ENCODE results near the gene GEMIN2. TPM values are rescaled to one million over a fixed set of nuclear protein-coding genes. Genes with fewer than 3 reads are reported as not detected.
A peak's percentile ranks its signal among the peaks of the same experiment; 100 is the strongest.
"Not testable (repeated sequence)": the region's sequence is repeated elsewhere in the genome, so short reads cannot be mapped to it uniquely, and the experiment has no call there.

The GEMIN2 gene, protein sequence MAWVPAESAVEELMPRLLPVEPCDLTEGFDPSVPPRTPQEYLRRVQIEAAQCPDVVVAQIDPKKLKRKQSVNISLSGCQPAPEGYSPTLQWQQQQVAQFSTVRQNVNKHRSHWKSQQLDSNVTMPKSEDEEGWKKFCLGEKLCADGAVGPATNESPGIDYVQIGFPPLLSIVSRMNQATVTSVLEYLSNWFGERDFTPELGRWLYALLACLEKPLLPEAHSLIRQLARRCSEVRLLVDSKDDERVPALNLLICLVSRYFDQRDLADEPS
- total RNA-seq (2014; rRNA removed; shearing (Covaris generic)) = 68.2 and 92.5 TPM in 2 replicates

GRCh38 chr14:39114073-39114838 lies at the start of gene GEMIN2:
Gene GEMIN2, plus strand, starts transcription at chr14:39114323. Its CDS starts 16 bp downstream, at chr14:39114339.
- DNase-seq (ENCODE audit: low read depth) = peak; percentile 98

- DNase-seq (ENCODE audit: low read depth) = not testable (repeated sequence)
These were observed 44.8 kb upstream of the GEMIN2 start for GRCh38 chr14:39069169-39069805.

DNA sequence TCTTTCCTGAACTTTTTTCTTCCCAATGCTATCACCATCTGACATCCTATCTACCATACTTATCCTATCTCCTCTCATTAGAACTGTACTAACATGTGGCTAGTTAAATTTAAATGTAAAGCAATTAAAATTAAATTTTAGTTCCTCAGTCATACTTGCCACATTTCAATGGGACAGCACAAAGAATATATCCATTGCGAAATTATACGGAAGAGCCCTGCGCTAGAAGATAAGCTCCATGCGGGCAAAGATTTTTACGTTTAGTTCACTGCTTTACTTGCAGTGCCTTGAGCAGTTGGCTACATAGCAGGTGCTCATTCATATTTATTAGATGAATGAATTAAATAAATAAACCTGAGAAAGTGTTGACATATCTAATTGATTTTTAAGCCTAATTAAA lies 44.2 kb upstream of the GEMIN2 start:
- no peak for DNase-seq (ENCODE audit: low read depth)

DNA sequence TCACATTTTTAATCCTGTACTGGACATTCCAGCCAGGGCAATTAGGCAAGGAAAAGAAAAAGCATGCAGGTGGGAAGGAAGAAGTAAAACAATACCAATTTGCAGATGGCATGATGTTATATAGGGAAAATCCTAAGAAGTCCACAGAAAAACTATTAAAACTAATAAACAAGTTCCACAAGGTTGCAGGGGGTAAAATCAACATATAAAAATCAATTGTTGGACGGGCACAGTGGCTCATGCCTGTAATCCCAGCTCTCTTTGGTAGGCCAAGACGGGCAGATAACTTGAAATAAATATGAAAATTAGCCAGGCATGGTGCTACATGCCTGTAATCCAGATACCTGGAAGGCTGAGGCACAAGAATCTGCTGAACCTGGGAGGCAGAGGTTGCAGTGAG lies 43.0 kb upstream of the GEMIN2 start:
- DNase-seq (ENCODE audit: low read depth) = no peak

DNA sequence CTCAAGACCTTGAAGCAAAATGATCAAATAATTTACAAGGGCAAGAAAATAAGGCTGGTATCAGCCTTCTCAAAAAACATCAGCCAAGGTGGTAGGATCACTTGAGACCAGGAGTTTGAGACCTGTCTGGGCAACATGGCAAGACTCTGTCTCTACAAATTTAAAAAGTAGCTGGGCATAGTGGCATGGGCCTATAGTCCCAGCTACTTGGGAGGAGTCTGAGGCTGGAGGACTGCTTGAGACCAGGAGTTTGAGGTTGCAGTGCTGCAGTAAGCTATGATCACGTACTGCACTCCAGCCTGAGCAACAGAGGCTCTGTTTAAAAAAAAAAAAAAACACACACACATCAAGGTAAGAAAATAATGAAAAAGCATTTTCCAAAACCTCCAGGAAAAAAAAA lies 33.2 kb upstream of the GEMIN2 start:
- no peak for DNase-seq (ENCODE audit: low read depth)

GRCh38 chr14:39083127-39083526 lies 31.0 kb upstream of the GEMIN2 start:
- DNase-seq (ENCODE audit: low read depth) = no peak

DNA sequence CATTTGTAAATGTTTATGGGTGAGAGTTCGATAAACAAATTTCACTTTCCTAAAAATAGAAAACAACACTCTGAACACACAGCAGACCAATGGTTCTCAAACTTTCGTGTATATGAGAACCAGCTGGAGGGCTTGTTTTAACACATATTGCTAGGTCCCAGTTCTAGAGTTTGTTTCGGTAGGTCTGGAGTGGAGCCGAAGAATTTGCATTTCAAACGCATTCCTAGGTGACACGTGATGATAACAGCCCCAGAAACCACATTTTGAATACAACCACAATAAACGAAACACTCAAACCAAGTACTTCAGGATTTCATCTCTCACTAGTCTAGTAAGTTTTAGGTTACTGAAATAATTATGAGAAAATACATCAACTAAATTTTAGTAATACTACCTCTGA lies 28.2 kb upstream of the GEMIN2 start:
- DNase-seq (ENCODE audit: low read depth) = no peak

DNA sequence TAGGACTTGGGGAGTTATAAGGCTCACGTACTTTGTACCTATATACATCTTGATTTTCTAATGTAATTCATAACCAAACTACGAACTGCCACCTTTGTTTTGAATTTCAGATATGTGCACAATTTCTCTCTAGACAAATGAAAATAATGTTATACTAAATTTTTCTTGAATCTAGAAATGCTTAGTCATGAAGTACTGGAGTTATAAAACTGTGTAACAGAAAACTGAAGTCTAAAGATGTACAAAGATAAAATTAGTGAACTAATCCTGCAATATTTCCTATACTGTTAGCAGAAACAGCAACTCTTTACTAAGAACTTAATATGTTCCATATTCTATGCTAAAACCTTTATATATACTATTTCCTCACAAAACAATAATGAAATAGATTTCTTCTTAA lies 26.6 kb upstream of the GEMIN2 start:
- no peak for DNase-seq (ENCODE audit: low read depth)

DNA sequence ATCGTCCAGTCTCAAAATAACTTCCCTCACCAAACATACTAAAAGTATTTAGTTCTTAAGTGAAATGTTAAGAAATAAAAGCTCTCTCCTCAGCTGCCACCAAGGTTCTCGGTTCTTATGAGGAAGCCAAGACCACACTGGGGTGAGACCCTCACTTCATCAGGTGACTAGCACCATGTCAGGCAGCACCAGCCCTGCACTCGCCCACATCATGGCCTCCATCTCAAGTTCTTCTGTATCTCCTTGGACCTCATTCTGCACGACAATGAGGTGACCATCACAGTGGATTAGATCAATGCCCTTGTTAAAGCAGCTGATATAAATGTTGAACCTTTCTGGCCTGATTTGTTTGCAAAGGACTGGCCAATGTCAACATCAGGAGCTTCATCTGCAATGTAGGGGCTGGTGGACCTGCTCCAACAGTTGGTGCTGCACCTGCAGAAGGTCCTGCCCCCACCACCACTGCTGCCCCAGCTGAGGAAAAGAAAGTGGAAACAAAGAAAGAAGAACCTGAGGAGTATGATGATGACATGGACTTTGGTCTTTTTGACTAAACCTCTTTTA lies 23.5 kb upstream of the GEMIN2 start:
- no peak for DNase-seq (ENCODE audit: low read depth)

GRCh38 chr14:39091716-39092115 lies 22.4 kb upstream of the GEMIN2 start:
- no peak for DNase-seq (ENCODE audit: low read depth)

DNA sequence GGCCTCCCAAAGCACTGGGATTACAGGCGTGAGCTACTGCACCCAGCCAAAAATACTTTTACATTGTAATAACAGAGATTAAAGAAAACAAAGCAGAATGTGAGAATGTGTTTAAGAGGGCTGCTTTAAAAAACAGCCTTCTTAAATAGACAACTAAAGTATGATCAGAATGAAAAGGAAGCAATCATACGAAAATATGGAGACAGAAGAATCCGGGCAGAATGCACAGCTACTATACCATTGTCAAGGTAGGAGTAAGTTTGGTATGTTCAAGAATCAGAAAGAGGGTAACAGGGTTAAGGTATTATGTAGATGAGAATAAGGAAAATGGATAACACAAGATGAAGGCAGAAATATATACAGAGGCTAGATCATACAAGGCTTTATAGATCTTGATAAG lies 19.6 kb upstream of the GEMIN2 start:
- no peak for DNase-seq (ENCODE audit: low read depth)

DNA sequence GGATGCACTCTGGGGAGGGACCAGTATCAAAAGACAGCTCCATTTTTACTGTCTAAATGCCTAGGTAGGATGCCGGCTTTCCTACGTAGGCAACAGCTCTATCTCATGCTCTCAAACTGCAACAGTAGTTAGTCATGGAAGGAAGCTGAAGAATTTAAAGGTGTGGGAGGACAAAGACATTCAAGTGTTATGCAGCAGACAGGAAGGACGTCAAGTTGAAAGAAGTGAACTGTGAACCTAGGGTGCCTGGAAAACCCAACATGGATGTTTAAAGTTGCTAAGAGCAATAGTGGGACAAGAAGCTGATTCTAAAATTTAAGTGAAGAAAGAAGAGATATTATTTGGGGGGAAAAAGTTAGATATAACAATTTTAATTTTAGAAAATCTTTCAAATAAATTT lies 17.0 kb upstream of the GEMIN2 start:
- DNase-seq (ENCODE audit: low read depth) = no peak

- not testable (repeated sequence) for DNase-seq (ENCODE audit: low read depth)
These were observed 14.9 kb upstream of the GEMIN2 start for GRCh38 chr14:39099215-39099614.

DNA sequence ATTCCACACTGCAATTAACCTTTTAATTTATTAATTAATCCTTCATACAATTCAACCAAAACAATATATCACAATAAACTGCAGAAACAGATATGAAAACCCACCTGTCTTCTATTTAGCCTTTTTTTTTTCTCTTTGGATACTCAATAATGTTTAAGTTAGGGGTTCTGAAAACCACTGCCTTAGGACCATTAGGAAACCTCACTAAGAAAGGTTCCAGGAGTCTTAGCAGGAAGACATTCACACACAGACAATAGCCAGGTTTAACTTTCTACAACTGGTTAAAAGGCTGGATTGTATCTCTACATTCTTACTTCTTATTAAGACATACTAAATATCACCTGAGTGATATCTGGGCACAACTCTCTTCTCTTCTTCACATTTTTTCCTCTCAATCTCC lies 14.4 kb upstream of the GEMIN2 start:
- no peak for DNase-seq (ENCODE audit: low read depth)

GRCh38 chr14:39102265-39102968 lies 11.7 kb upstream of the GEMIN2 start:
- DNase-seq (ENCODE audit: low read depth) = peak; percentile 46

GRCh38 chr14:39102969-39103957 lies 10.9 kb upstream of the GEMIN2 start, which contains the start of gene SEC23A:
Gene SEC23A, minus strand, starts transcription at chr14:39103235. Its CDS starts 7,117 bp downstream, at chr14:39096118.
- DNase-seq (ENCODE audit: low read depth) = peak; percentile 95

- DNase-seq (ENCODE audit: low read depth) = not testable (repeated sequence)
These were observed 9.9 kb upstream of the GEMIN2 start for GRCh38 chr14:39104078-39104801.

DNA sequence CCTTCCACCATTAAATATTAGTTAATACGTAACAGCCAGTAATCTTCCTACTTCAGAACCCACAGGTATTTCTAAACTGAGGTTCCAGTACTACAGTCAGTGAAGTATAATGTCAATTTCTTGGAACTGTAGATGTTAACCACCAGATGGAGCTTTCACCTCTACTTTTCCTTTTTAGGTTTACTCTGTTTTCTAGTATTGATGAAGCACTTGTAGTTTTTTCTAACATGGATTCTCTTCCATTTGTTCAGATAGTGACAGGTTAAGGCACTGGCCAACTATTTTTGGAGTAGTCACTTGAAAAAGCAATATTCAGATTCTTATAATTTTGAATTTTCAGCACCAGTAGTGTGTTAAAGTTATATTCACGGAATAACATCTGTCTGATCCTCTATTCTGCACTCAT lies 6.5 kb upstream of the GEMIN2 start:
- peak; percentile 17 for DNase-seq (ENCODE audit: low read depth)

DNA sequence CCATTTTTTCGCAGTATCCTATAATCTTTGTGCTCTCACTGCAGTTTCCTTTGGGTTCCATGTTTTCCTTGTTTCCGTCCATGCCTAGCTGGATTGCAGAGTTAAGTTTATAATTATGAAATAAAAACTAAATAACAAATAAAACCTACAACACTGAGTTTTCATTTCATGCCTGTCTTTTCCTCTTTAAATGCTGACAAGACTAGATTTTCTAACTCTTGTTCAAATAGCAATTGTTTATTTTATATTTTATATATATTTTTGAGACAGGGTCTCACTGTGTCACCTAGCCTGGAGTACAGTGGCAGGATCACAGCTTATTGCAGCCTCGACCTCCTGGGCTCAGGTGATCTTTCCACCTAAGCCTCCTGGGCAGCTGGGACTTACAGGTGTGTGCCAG lies 5.3 kb upstream of the GEMIN2 start:
- DNase-seq (ENCODE audit: low read depth) = no peak
